OCI-LY7 (cell line): ENCODE results near the gene USP21. TPM values are rescaled to one million over a fixed set of nuclear protein-coding genes. Genes with fewer than 3 reads are reported as not detected.

Experiments
- BruUV-seq: library from RNA; stranded (reverse); fragments of 400-500 nt; replicated peaks from 2 replicates; lab custom pipeline; 2021; lab: Mats Ljungman, UMichigan
- CTCF ChIA-PET: fragments of 300-600 bp; sonication (Branson Sonifier 250); formaldehyde crosslinking; loops from one replicate; lab custom pipeline; 2022; ENCODE audit warnings: antibody characterized with exemption; ENCODE audit not compliant: unreplicated experiment; lab: Charles Lee
- POLR2A ChIA-PET: fragments of 300-600 bp; sonication (Branson Sonifier 250); formaldehyde crosslinking; loops from one replicate; lab custom pipeline; 2022; ENCODE audit warnings: antibody characterized with exemption; lab: Charles Lee
- DNase-seq: peaks from one replicate; pipeline ENCODE4 v3.0.0-alpha.2; 2015; ENCODE audit warnings: low spot score
- H2AFZ ChIP-seq: fragments of 200-600 bp; sonication (generic), shearing (Covaris generic); 2 replicates; pipeline ENCODE4 v1.6.1; 2014; ENCODE audit warnings: mild to moderate bottlenecking, antibody characterized with exemption, low read length, moderate library complexity
- H3K27ac ChIP-seq: fragments of 200-600 bp; sonication (generic); 2 replicates; pipeline ENCODE4 v1.5.1; 2014; ENCODE audit warnings: mixed run types, low read depth, mild to moderate bottlenecking, moderate library complexity, low read length, inconsistent platforms; ENCODE audit not compliant: poor library complexity, severe bottlenecking
- H3K36me3 ChIP-seq: fragments of 200-600 bp; sonication (generic); 2 replicates; pipeline ENCODE4 v1.6.1; 2014; ENCODE audit warnings: mild to moderate bottlenecking, antibody characterized with exemption, low read length, moderate library complexity, mixed read lengths; ENCODE audit not compliant: insufficient read depth
- H3K4me1 ChIP-seq: fragments of 200-600 bp; sonication (generic); 2 replicates; pipeline ENCODE4 v1.5.1; 2014; ENCODE audit warnings: mild to moderate bottlenecking, low read length; ENCODE audit not compliant: insufficient read depth, poor library complexity, severe bottlenecking
- H3K4me2 ChIP-seq: fragments of 200-600 bp; sonication (generic); 2 replicates; pipeline ENCODE4 v1.6.1; 2014; ENCODE audit warnings: mild to moderate bottlenecking, low read length
- H3K4me3 ChIP-seq: fragments of 200-600 bp; sonication (generic); 2 replicates; pipeline ENCODE4 v1.5.1; 2014; ENCODE audit warnings: mild to moderate bottlenecking, low read depth, low read length; ENCODE audit not compliant: poor library complexity, severe bottlenecking
- H3K79me2 ChIP-seq: fragments of 200-600 bp; sonication (generic); 2 replicates; pipeline ENCODE4 v1.6.1; 2016; ENCODE audit warnings: low read depth, mild to moderate bottlenecking, low read length, moderate library complexity, mixed read lengths; ENCODE audit not compliant: insufficient read depth
- H3K9me2 ChIP-seq: fragments of 200-600 bp; sonication (generic); 2 replicates; pipeline ENCODE4 v1.6.1; 2016; ENCODE audit warnings: mild to moderate bottlenecking, low read length, mixed read lengths; ENCODE audit not compliant: insufficient read depth
- H3K9me3 ChIP-seq: fragments of 200-600 bp; sonication (generic); 2 replicates; pipeline ENCODE4 v1.6.1; 2014; ENCODE audit warnings: mild to moderate bottlenecking, mixed run types, low read length, mixed read lengths
- H4K20me1 ChIP-seq: fragments of 200-600 bp; sonication (generic); 2 replicates; pipeline ENCODE4 v1.6.1; 2014; ENCODE audit warnings: mild to moderate bottlenecking, antibody characterized with exemption, low read length, moderate library complexity, mixed read lengths; ENCODE audit not compliant: insufficient read depth
- EZH2phosphoT487 ChIP-seq: fragments of 200-600 bp; sonication (generic); IDR thresholded peaks from 2 replicates; pipeline ENCODE4 v1.6.1; 2018; ENCODE audit warnings: low read depth, borderline replicate concordance, mild to moderate bottlenecking, mixed run types, antibody characterized with exemption, low read length, moderate library complexity, mixed read lengths
- intact Hi-C: fragments of 100-400 bp; cut with micrococcal nuclease; formaldehyde crosslinking; loops from one replicate; pipeline ENCODE4 v1.10.0; 2022; ENCODE audit not compliant: unreplicated experiment
- total RNA-seq, 2 experiments: library from RNA; depleted of rRNA in 1 of 2; stranded (reverse); fragments of >200 nt in 1 of 2; shearing (Covaris generic) in 1 of 2; gene quantifications; 2 replicates each; pipeline ENCODE4 v1.2.3, GENCODE V29; 2014 to 2022
- TF ChIP-seq, protein P1 (sequence below): fragments of 200-600 bp; sonication (generic); conservative IDR thresholded peaks from 2 replicates; pipeline ENCODE4 v1.5.1; 2014; ENCODE audit warnings: mild to moderate bottlenecking, antibody characterized with exemption, low read length, moderate library complexity, mixed read lengths

USP21 gene
- total RNA-seq, 2 experiments from 2014 or later, result 18.4 to 29.5 TPM

DNA sequence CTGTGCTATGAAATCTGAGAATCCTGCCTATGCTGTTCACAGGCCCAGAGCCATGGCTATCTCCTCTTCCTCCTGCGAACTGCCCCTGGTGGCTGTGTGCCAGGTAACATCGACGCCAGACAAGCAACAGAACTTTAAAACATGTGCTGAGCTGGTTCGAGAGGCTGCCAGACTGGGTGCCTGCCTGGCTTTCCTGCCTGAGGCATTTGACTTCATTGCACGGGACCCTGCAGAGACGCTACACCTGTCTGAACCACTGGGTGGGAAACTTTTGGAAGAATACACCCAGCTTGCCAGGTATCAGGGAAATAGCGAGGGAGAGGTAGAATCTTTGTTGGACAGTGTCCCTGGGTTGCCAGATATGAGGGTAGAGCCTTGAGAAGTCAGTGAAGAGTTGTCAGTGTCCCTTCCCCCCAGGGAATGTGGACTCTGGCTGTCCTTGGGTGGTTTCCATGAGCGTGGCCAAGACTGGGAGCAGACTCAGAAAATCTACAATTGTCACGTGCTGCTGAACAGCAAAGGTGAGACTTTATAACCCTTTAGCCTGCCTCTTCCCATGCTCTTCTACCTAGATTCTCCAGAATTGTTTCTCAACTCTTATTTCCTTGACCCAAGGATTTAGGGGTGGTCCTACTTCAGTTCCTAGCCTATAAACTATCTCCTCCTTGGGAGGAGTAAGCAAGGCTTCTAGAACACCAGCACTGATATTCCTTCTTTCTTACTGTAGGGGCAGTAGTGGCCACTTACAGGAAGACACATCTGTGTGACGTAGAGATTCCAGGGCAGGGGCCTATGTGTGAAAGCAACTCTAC lies 40.0 kb upstream of the USP21 start:
- Histone ChIP-seq H3K4me3 (peak overlapping the region; percentile 87), H4K20me1 (peaks cover 6% of the 10 kb centered on the region; the same call in 1 of the 2 replicates), H3K4me2 (peak overlapping the region; percentile 98), H3K9me2 (no peaks in the 10 kb centered on the region), H3K27ac (peak overlapping the region; percentile 53), H3K79me2 (peaks cover 45% of the 10 kb centered on the region), H3K9me3 (no peaks in the 10 kb centered on the region), H3K4me1 (peaks cover 36% of the 10 kb centered on the region), H3K36me3 (peaks cover 60% of the 10 kb centered on the region), H2AFZ (no peak overlapping the region)
- intact Hi-C loops, result loop anchor here (2.0 kb wide), 1 partner anchor 50 kb away; the partner anchor contains the start of gene ARHGAP30
- ChIA-PET CTCF (no interaction called here), POLR2A (interaction anchor here (0.7 kb wide), 1 partner anchor 83 kb away, joined by 3 read pairs; the partner anchor contains the start of gene NDUFS2)
- peak; percentile 81 for DNase-seq
- BruUV-seq, result no TSS peak
- no peak for TF ChIP-seq EZH2phosphoT487
- TF ChIP-seq, protein P1, sequence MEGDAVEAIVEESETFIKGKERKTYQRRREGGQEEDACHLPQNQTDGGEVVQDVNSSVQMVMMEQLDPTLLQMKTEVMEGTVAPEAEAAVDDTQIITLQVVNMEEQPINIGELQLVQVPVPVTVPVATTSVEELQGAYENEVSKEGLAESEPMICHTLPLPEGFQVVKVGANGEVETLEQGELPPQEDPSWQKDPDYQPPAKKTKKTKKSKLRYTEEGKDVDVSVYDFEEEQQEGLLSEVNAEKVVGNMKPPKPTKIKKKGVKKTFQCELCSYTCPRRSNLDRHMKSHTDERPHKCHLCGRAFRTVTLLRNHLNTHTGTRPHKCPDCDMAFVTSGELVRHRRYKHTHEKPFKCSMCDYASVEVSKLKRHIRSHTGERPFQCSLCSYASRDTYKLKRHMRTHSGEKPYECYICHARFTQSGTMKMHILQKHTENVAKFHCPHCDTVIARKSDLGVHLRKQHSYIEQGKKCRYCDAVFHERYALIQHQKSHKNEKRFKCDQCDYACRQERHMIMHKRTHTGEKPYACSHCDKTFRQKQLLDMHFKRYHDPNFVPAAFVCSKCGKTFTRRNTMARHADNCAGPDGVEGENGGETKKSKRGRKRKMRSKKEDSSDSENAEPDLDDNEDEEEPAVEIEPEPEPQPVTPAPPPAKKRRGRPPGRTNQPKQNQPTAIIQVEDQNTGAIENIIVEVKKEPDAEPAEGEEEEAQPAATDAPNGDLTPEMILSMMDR, result peak; percentile 76

DNA sequence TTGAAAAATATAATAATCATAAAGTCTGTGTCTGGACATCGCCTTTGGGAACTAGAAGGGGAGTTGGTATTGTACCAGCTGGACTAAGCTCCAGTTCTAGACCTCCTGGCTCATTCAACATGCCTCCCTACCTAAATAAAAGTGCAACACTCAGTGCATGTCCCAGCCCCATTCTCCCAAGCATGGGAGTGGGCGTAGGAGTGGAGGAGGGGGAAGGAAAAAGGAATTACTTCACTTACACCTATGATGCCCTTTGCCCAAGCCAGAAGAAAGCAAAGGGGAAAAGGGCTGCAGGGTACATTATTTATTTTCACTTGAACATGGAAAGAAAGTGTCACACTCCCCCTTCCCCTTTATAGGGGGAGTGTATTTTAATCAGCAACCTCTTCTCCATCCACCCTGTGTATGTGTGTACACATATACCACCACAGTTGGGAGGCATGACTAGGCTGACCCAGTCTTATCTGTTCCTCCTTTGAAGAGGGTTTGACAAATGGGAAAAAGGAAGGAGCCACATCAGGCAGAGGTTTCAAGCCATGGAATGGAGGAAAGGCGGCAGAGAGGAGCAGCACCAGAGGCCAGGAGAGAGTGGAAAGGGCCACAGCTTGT lies 38.2 kb upstream of the USP21 start:
- CTCF ChIA-PET, result no interaction called here

More for the DNA sequence above, 38.2 kb upstream of the USP21 start:
- intact Hi-C loops, result no loop called here
- Histone ChIP-seq H4K20me1 (peaks cover 6% of the 10 kb centered on the region; the same call in 1 of the 2 replicates), H3K79me2 (peaks cover 26% of the 10 kb centered on the region), H3K27ac (no peak overlapping the region), H3K36me3 (peaks cover 62% of the 10 kb centered on the region), H3K9me2 (no peaks in the 10 kb centered on the region), H2AFZ (no peak overlapping the region), H3K4me1 (peaks cover 29% of the 10 kb centered on the region), H3K9me3 (no peaks in the 10 kb centered on the region), H3K4me2 (no peak overlapping the region), H3K4me3 (no peak overlapping the region)
- no TSS peak for BruUV-seq
- no peak for DNase-seq
- POLR2A ChIA-PET, result interaction anchor here (0.7 to 1.6 kb wide), 2 partner anchors 11 to 302 kb away, joined by 7 to 10 read pairs; partner anchors contain the start of gene DEDD
- no peak for TF ChIP-seq EZH2phosphoT487
- TF ChIP-seq, protein P1, result no peak
